Activated T-cell treated with anti-CD3 and anti-CD28 coated beads for 48 hours (primary cell): ENCODE results near the gene CLEC10A.
"Not testable (repeated sequence)": the region's sequence is repeated elsewhere in the genome, so short reads cannot be mapped to it uniquely, and the experiment has no call there.

Source experiments
- DNase-seq: peaks from one replicate; pipeline ENCODE4 v3.0.0-alpha.2; 2020; ENCODE audit warnings: low read depth

CLEC10A gene

GRCh38 chr17:7079581-7080455 lies at the start of gene CLEC10A:
Gene CLEC10A, minus strand, starts transcription at chr17:7080251. Its CDS starts 1,439 bp downstream, at chr17:7078812.
- no peak for DNase-seq

- DNase-seq = no peak
Measured at GRCh38 chr17:7129311-7129710, 49.3 kb upstream of the CLEC10A start.

- no peak for DNase-seq
Measured at GRCh38 chr17:7128160-7128559, 48.1 kb upstream of the CLEC10A start.

GRCh38 chr17:7127501-7127900 lies 47.5 kb upstream of the CLEC10A start:
- DNase-seq = not testable (repeated sequence)

- not testable (repeated sequence) for DNase-seq
Measured at GRCh38 chr17:7126386-7126785, 46.3 kb upstream of the CLEC10A start.

- DNase-seq = no peak
Measured at GRCh38 chr17:7124923-7125322, 44.9 kb upstream of the CLEC10A start.

- no peak for DNase-seq
Measured at GRCh38 chr17:7123844-7124243, 43.8 kb upstream of the CLEC10A start.

- no peak for DNase-seq
Measured at GRCh38 chr17:7122381-7122780, 42.3 kb upstream of the CLEC10A start.

GRCh38 chr17:7120635-7121034 lies 40.6 kb upstream of the CLEC10A start:
- not testable (repeated sequence) for DNase-seq

GRCh38 chr17:7120123-7120522 lies 40.1 kb upstream of the CLEC10A start:
- no peak for DNase-seq

GRCh38 chr17:7119314-7119713 lies 39.3 kb upstream of the CLEC10A start:
- DNase-seq = no peak

GRCh38 chr17:7114875-7115614 lies 35.0 kb upstream of the CLEC10A start:
- no peak for DNase-seq

- no peak for DNase-seq
Measured at GRCh38 chr17:7114241-7114874, 34.3 kb upstream of the CLEC10A start, which contains the start of gene ASGR2. Gene ASGR2, minus strand, starts transcription at chr17:7114822. Its CDS starts 582 bp downstream, at chr17:7114240.

- DNase-seq = no peak
Measured at GRCh38 chr17:7113273-7114071, 33.4 kb upstream of the CLEC10A start.

- DNase-seq = no peak
Measured at GRCh38 chr17:7112510-7113108, 32.6 kb upstream of the CLEC10A start.

GRCh38 chr17:7111784-7112509 lies 31.9 kb upstream of the CLEC10A start:
- no peak for DNase-seq

GRCh38 chr17:7110617-7111306 lies 30.7 kb upstream of the CLEC10A start:
- no peak for DNase-seq

- no peak for DNase-seq
Measured at GRCh38 chr17:7109461-7110322, 29.6 kb upstream of the CLEC10A start.

- no peak for DNase-seq
Measured at GRCh38 chr17:7108981-7109380, 28.9 kb upstream of the CLEC10A start.
